CD4-positive, alpha-beta T cell treated with Interferon alpha-2 for 1 hour (primary cell): Measurements from ENCODE around the gene INHA.

ENCODE experiments used
- DNase-seq, 2 donors: peaks; one replicate each; pipeline ENCODE4 v3.0.0-alpha.2; 2020 to 2022

The INHA gene, protein sequence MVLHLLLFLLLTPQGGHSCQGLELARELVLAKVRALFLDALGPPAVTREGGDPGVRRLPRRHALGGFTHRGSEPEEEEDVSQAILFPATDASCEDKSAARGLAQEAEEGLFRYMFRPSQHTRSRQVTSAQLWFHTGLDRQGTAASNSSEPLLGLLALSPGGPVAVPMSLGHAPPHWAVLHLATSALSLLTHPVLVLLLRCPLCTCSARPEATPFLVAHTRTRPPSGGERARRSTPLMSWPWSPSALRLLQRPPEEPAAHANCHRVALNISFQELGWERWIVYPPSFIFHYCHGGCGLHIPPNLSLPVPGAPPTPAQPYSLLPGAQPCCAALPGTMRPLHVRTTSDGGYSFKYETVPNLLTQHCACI

DNA sequence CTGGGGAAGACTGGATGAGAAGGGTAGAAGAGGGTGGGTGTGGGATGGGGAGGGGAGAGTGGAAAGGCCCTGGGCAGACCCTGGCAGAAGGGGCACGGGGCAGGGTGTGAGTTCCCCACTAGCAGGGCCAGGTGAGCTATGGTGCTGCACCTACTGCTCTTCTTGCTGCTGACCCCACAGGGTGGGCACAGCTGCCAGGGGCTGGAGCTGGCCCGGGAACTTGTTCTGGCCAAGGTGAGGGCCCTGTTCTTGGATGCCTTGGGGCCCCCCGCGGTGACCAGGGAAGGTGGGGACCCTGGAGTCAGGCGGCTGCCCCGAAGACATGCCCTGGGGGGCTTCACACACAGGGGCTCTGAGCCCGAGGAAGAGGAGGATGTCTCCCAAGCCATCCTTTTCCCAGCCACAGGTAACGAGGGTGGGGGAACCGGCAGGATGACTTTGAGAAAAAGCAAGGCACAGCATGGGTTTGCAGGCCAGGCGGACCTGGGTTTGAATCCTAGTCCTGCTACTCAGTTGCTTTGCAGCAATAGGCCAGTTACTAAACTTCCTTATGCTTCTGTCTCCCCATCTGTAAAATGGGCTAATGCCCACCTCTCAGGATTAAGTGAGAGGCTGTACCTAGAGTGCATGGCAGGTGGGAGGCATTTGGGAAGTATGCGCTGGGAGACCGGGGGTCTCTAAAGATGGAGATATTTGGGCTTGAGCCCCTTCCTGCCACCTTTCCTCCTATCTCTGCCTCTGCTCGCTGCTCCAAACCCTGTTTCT lies at the start of gene INHA:
TSS of gene INHA (plus strand) at position 74 of the 765 bp plus-strand sequence. CDS start at position 139, 65 bp downstream.
- DNase-seq: no peak

DNA sequence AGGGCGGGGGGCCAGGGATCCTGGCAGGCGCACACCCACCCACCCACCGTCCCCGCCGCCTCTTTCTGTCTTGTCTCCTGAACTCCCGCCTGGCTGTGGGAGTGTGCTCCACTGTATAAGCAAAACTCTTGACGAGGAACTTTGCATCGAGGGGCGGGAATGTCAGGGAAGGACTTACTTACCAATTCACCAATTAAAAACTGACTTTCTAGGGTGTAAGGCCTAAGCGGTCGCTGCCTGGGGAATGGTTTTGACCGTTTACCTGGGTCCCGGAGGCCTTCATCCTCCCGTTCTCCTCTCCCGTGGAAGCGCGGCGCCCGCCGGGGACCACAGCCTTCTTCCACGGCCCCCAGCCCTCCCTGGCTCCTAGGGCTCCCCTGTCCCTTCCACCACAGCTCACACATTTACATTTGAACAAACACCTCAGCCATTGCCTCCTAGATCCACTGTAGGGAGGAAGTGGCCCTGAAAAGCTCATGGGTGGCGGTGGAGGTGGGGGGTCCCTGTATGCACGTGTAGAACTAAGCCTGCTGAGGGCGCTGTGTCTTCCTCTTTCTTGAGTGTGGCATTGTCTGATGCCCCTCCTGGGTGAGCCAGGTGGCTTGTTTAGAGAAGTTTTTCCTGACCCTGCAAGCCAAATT lies 49.0 kb upstream of the INHA start:
- DNase-seq: no peak

DNA sequence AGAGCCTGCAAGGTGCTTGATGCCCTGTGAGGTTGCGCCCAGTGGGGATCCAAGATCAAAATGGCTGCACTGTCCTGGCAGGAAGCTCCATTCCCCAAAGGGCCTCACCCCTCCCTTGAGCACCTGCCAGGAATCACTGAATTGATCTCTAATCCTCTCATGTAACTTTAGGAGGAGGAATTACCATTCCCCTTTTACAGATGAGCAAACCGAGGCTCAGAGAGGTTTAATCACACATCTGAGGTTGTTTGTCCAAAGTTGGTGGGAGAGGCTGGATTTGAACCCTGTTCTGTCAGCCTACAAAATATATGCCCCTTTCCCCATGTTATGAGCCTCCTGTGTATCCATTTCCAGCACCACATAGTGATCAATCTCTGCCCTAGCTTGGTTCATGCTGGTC lies 47.3 kb upstream of the INHA start:
- no peak for DNase-seq

DNA sequence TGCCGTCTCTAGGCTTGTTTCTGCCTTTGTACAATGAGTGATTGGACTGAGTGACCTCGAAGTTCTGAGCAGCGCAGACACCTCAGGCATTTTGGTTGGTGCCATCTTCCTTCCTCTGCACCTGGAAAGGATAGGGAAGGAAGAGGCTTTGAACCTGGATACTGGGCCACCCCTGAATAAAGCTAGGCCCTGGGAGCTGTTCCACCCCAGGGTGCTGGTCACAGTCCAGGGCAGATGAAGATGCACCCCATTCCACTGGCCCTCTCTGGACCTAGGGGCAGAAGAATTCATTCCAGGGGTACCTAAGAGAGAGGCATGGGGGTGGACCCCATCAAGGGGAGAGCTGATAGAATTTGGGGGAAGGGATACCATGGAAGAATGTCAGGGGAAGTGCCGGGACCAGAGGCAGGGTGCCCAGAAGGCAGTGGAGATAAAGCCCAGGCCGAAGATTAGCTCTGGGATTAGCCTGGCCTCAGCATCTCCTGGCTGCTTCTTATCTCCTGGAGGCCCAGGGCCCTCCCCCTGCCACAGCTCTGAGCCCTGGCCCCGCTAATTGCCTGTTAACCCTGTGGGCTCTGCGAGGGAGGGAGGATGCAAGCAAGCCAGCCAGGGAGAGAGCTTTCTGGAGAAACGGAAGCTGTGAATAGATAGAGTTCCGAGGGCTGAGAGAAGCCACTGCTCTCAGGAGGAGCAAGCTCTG lies 46.4 kb upstream of the INHA start:
- DNase-seq: no peak

DNA sequence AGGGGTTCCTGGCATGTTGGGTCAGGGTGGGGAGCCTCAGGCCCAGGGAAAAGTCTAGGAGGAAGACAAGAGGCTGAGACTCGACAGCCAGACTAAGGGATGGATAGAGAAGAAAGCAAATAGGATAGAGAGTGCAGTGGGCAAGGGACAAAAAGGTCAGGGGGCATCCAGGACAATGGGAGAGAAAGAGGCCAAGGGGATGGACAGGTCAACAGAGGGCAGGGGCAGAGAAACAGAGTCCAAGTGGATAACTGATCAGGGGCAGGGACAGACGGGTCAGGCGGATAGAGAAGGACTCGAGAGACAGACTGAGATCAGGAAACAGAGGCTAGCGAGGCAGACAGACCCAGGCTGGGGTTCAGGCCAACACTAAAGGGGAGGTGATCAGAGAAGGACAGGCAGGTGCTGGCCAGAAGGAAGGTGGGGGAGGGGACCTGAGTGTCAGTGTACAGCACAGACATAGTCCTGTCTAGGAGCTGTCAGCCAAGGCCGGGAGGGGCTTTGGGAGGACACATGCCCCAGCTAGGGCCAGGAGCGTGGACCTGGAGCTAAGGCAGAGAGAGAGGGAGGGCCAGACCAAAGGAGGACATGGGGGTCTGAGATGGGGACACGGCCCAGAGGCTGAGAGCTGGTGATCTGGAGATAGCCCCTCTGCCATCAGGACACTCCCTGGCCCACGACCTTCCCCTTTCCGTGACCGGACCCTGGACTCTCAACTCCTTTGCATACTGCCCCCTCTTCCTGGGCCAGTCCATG lies 45.6 kb upstream of the INHA start:
- no peak for DNase-seq

DNA sequence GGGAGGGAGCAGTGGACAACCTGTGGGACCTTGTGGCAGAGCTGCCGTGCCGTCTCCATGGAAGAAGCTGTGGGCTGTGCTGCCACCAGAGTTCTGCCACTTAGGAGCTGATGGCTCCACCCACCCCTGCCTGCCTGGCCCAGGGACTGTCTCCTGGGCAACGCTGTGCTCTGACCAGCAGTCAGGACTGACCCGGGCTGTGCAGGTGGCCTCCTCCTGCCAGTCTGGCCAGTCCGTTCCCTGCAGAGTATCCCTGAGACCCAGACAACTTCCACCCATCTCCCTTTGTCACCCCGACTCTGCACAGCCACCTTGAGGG lies 45.1 kb upstream of the INHA start:
- DNase-seq: no peak

DNA sequence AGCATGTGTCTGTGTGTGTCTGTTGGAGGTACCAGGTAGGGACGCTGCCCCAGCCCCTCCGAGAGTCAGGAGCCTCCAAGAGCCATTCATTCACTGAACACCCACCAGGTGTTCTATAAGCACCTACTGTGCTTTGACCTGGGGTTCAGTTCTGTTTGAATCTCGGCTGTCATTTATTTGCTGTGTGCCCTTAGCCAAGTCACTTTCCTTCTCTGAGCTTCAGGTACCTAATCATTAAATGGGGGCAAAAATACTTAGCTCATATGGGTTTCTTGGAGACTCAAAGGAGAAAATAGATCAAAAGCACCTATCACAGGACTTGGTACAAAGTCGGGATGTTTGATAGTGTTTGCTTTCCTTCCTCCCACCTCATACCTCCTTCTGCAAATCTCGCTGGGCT lies 44.6 kb upstream of the INHA start:
- no peak for DNase-seq

DNA sequence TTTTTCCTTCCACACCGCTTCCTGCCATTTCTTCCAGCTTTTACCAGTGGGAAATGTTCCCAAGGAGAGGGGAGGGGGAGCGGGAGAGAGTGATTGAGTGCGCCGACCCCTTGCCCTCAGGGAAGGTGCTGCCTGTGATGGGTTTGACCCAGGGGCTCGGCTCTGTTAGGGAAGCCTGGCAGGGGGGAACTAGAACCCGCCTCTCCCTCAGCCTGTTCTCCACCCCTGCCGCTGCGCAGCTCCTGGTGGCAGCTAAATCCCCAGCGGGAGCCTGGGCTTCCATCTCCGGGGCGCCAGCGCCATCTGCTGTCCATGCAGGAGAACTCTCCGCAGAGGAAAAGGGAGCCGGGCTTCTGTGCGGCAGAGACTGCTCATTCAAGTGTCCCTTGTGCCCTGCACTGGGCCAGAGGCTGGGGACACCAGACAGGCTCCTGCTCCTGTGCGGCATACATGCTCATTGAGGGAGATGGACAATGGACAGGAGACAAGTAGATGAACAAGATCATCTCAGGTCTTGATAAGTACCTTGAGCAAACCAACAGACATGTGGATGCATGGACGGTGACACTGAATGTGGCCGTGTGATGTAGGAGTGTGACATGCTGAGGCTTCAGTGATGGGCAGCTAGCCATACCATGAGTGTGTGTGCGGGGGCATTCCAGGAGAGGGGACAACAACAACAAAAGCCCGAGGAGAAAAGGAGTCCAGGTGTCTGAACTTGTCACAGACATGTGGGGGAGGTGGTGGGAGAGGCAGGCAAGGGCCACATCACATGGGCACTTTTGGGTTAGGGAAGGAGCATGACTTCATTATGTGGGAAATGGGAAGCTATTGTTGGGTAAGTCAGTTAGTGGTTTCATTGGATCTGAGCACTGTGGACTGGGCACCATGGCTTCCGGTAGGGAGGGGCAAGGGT lies 41.8 kb upstream of the INHA start:
- DNase-seq: peak; percentile 82 to 84

DNA sequence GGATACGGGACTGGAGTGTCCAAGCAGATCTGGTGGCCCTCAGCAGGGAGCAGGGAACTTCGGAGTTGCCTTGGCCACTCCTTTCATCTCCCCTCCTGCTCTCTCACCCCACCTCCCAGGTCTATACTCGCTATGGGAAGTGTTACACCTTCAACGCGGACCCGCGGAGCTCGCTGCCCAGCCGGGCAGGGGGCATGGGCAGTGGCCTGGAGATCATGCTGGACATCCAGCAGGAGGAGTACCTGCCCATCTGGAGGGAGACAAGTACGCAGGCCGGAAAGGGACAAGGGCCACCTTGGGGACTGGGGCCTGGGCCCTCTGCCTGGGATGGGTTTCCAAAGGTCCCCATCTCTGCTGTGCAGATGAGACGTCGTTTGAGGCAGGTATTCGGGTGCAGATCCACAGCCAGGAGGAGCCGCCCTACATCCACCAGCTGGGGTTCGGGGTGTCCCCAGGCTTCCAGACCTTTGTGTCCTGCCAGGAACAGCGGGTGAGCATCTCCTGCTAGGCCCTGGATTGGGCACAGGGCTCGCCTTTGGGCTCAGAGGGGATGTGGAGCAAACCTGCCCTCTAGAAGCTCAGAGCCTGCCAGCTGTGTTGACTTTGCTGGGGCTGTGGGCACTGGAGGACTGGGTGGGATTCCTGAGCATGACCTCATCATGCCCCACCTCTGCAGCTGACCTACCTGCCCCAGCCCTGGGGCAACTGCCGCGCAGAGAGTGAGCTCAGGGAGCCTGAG lies 40.3 kb upstream of the INHA start:
- no peak for DNase-seq

DNA sequence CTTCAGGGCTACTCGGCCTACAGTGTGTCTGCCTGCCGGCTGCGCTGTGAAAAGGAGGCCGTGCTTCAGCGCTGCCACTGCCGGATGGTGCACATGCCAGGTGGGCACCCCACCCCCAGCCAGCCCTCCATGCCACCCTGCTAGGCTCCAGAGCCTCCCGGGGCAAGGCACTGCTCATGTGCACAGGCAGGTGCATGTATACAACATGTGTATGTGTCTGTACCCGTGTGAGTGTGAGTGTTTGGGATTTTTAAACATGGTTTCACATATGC lies 39.8 kb upstream of the INHA start:
- DNase-seq: no peak

DNA sequence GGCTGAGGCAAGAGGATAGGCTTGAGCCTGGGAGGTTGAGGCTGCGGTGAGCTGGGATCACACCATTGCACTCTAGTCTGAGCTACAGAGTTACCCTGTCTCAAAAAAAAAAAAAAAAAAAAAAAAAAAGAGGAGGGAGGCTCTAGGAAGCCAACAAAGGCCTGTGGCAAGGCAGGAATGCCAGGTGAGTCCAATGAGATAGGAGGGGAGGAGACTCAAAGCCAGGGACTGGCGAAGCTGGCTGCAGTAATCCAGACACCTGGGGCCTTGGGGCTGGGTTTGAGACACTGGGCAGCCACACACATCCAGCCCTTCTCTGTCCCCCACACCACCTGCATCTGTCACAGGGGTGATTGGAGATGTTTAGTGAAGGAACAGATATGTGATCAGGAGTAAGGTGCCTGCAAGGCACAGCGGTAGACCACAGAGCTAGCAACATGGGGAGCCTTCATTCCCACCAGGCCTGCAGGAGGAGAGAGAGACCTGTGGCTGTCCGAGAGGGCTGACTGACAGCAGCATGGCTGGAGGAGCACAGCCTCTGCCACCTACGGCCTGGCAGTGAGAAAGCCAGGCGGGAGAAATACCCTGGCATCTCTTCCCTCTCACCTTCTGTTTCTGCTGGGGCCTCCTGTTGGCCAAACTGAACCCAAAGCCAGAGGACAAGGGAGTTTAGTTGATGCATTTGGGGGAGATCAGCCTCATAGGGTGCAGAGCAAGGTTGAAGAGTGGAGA lies 38.0 kb upstream of the INHA start:
- DNase-seq: no peak

DNA sequence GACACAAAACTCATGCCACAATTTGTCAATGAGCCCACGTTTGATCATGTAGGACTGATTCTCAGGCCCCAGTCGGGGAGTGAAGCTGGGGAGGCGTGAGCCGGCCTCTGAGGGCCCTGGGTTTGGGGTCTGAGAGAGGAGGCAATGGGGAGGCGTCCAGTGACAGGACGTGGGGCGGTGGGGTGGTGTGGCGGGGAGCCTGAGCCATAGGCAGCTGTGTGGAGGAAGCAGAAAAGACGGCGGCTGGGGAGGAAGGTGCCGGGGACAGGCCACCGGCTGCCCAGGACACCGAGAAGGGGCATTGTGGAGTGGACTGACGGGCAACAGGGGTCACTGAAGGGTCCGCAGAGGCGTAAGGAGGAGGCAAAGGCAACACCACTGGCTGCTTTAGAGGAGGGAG lies 35.7 kb upstream of the INHA start:
- no peak for DNase-seq

DNA sequence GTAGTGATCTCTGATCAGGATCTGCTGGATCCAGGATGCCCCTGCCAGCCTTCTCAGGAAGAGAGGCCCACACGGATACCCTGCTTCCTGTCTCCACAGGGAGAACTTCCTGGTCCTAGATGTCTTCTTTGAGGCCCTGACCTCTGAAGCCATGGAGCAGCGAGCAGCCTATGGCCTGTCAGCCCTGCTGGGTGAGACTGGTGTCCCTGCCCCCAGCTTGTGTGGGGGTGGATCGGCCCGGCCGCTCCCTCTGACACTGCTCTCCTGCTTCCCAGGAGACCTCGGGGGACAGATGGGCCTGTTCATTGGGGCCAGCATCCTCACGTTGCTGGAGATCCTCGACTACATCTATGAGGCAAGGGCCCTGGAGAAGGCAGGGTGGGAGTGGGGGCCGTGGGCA lies 35.1 kb upstream of the INHA start:
- DNase-seq: no peak

DNA sequence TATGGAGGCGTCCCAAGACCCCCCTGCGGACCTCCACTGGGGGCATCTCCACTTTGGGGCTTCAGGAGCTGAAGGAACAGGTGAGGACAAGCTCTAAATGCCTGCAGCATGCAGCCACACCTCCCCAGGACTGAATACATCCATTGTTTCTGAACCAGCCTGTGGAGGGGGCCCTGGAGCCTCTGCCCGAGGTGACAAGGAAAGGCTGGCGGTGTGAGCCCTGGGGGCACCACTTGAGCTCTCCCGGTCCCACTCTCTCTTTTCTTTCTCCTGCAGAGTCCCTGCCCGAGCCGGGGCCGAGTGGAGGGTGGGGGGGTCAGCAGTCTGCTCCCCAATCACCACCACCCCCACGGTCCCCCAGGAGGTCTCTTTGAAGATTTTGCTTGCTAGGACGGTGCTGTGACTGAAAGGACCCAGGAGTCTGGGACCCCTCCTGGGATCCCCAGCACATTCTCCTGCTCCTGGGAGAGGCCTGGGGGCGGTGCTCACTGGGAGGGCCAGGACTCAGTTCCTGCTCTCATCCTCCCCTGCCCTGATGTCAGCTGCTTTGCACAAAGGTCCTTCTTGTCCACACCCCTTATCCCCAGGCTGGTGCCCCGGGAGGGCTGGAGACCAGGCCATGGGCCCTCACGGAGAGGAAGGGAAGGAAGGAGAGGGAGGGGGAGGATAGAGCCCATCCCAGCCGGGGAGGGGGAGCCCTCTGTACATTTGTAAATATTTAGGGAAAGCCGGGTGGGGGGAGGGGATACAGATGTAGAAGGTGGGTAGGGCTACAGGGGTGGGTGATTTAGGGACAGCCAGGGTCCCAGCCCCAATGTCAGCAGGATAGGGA lies 34.2 kb upstream of the INHA start:
- DNase-seq: no peak

DNA sequence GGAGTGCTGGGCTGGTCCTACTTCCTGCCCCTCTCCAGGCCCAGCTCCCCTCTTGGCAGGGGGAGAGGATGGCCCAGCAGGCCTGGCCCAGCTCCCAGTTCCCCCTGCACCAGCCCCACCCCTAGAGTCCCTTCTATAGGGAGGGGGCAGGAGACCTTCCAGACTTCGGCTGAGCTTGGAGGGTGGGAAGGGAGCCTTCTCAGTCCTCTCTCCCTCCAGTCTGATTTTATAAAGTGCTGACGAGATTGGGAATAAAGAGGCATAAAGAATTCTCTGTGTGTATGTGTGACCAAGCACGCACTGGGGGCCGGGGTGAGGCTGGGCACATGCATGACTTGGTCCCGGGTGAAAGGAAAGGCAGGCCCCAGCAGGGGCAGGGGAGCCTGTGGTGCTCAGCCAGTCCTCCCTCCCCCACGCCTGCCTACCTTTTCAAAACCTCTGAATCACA lies 33.6 kb upstream of the INHA start:
- DNase-seq: no peak

DNA sequence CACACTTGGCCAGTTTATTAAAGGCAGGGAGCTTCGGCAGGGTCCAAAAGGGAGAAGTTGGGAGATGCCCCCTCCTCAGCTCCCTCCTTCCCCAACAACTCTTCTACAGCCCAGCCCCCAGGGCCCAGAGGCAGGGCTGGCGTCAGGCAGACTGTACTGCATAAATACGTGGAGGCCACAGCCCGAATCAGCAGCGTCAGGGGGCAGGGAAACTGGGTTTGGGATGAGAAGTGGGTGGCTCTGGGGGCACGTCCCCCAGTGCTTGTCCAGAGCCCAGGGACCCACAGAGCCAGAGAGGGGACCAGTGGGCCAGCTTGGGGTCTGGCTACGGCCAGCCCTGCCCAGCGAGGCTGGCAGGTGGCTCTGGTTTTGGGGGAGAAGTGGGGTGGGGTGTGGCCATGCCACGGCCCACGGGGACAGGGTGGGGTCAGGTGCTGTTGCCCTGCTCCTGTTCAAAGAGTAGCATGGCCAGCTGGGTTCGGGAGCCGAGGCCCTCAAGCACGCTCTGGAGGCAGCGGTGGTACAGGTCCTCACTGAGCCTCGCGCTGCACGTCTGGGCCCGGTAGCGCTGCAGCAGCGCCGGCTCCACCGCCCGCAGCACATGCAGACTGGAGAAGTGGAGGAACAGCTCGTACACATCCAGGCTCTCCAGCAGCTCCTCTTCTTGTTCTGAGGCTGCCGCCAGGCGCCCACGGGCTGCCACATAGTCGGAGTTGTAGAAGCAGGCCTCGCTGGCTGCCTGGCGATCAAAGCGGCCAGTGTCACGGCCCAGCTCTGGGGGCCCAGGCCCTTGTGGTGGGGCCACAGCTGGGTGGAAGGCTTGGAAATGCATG lies 32.9 kb upstream of the INHA start:
- DNase-seq: no peak

DNA sequence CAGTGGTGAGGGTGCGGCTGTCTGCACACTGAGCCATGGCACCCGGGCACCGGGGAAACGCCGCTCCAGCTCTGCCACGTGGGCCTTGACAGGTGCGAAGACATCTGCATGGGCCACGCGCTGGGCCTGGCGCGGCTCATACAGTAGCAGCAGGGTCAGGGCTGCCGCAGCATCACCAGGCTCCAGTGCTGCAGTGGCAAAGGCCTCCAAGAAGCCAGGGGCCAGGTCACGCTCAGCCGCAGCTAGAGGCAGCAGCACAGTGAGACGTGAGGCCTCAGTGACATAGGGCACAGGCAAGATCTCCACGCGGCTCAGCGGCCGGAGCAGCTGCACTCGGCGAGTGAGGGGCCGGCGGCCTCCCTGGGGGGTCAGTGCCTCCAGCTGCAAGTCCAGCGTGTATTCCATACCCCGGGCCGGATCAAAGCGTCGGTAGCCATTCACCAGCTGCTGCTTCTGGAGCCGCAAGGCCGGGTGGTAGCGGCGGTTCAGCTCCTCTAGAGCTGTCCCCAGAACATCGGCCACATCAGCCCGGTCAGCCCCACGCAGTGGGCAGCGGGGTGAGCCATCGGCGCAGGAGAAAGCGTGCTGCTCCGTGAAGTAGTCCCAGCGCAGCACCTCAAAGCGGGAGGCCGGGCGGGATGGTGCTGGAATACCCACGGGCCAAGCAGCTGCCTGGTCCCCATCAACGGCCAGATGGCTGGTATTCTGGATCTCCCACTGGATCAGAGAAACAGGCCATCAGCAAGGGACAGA lies 32.0 kb upstream of the INHA start:
- DNase-seq: no peak
